Psoas muscle (tissue), 8 donors: ENCODE data around the gene HOXB4. TPM values are rescaled to one million over a fixed set of nuclear protein-coding genes. Genes with fewer than 3 reads are reported as not detected.

ENCODE experiments used
- ATAC-seq, 4 donors: fragments of 200-7000 bp; cut with Tn5 transposase; one replicate each; pipeline ENCODE4 v1.9.1; 2020; ENCODE audit warnings: moderate library complexity in 3 of 4, mild to moderate bottlenecking in 2 of 4
- DNase-seq, 2 donors: peaks; one replicate each; pipeline ENCODE4 v3.0.0-alpha.2; 2020
- H3K27ac ChIP-seq: fragments of 200-600 bp; one replicate; pipeline ENCODE4 v1.8.0; 2022
- H3K27me3 ChIP-seq, 3 donors: fragments of 200-600 bp in 1 of 3; one replicate each; pipeline versions ENCODE4 v1.6.1 to v1.8.0; 2013 to 2022; ENCODE audit warnings: low read length in 2 of 3, mild to moderate bottlenecking in 2 of 3, moderate library complexity in 1 of 3; ENCODE audit not compliant: insufficient read depth in 3 of 3
- H3K36me3 ChIP-seq, 2 donors: fragments of 200-600 bp in 1 of 2; one replicate each; pipeline versions ENCODE4 v1.6.1 to v1.8.0; 2013 to 2022; ENCODE audit warnings: low read depth in 1 of 2, mild to moderate bottlenecking in 1 of 2, moderate library complexity in 1 of 2; ENCODE audit not compliant: insufficient read depth in 1 of 2
- H3K4me1 ChIP-seq: fragments of 200-600 bp; one replicate; pipeline ENCODE4 v1.8.0; 2022
- H3K4me3 ChIP-seq: fragments of 200-600 bp; one replicate; pipeline ENCODE4 v1.8.0; 2022; ENCODE audit warnings: mild to moderate bottlenecking
- H3K9me3 ChIP-seq: fragments of 200-600 bp; one replicate; pipeline ENCODE4 v1.8.0; 2022
- CTCF ChIP-seq: fragments of 200-600 bp; IDR thresholded peaks from one replicate; pipeline ENCODE4 v1.8.0; 2022; ENCODE audit warnings: antibody characterized with exemption
- WGBS, 3 donors: extraction: QIAGEN DNeasy Blood & Tissue Kit; methylation state at CpG; one replicate each; pipeline versions ENCODE4 v1.1.6 to v1.1.7; 2013; 5-methylcytosine and 5-hydroxymethylcytosine counted together
- intact Hi-C, 2 donors: fragments of 100-400 bp; cut with DNase I; formaldehyde crosslinking; loops; one replicate each; pipeline versions ENCODE4 v1.11.0 to v1.14.2; 2022
- long read RNA-seq, 2 donors: library from polyadenylated mRNA; unstranded; transcript quantifications; one replicate each; pipeline ENCODE4 v2.0.0, GENCODE V29; 2021
- polyA plus RNA-seq, 3 donors: library from polyadenylated mRNA; stranded (reverse); fragments of 200-250 nt; gene quantifications; one replicate each; pipeline ENCODE4 v1.2.3, GENCODE V29; 2013
- total RNA-seq, 4 donors: library from RNA; stranded (reverse); fragmentation: NEBNext Ultra II Directional in 2 of 4; extraction: Animal tissue kit (Norgen Biotek cat#: 25700) in 2 of 4; gene quantifications; one replicate each; pipeline versions ENCODE4 v1.2.1 to v1.2.4, GENCODE V29; 2021 to 2023
- donor health status: healthy with polysubstance abuse.
- donor health status: DM: no; HTN: no; CAD: no; lungs with moderate emphysema.
- donor health status: Bipolar disorder and iron deficiency.
- donor health status: healthy.
- donor health status: DM: yes; HTN: yes; CAD: no.
- donor health status: DM: no; HTN: no; CAD: no.
- donor health status: DM: no; HTN: no; CAD: no.
- donor health status: DM: yes; HTN: yes; CAD: no.

The HOXB4 gene
- total RNA-seq (1 to 10 TPM in 2 of 4 donors, under 1 TPM in 2; 0.80 to 4.0 (median 1.3) TPM), polyA plus RNA-seq (under 1 TPM; 0.38 to 0.89 (median 0.55) TPM)
- long read RNA-seq, donor 1, result 0 reads
- long read RNA-seq, donor 2, result 0 reads

- WGBS, 3 donors, result 1 to 3% (median 2%) methylated on average over 34 to 56 of the region's 58 CpGs
- TF ChIP-seq CTCF, result no peak
- H3K27me3 ChIP-seq, result peaks cover 0 to 96% (median 33%) of the 10 kb centered on the region in 3 donors
- intact Hi-C loops, result no loop called here
- H3K4me3 ChIP-seq, result peak within 1 kb of the TSS; percentile 73
- ATAC-seq (peak; percentile 57 to 76 (median 60)), DNase-seq (peak; percentile 80 to 81)
- no peaks in the 10 kb centered on the region for H3K36me3 ChIP-seq
- no peaks in the 10 kb centered on the region for H3K9me3 ChIP-seq
- no peaks in the 10 kb centered on the region for H3K4me1 ChIP-seq
- H3K27ac ChIP-seq, result peak within 1 kb of the TSS; percentile 65
Measured at GRCh38 chr17:48577946-48578615, at the start of gene HOXB4. TSS of gene HOXB4 (minus strand) at chr17:48578350. CDS start at chr17:48578319, 31 bp downstream.

GRCh38 chr17:48627118-48627597 lies 49.0 kb upstream of the HOXB4 start:
- WGBS, 3 donors, result 28 to 31% (median 28%) methylated on average over 5 of the region's 5 CpGs
- H3K4me1 ChIP-seq, result peaks cover 20% of the 10 kb centered on the region
- DNase-seq (no peak), ATAC-seq (no peak)
- no peak overlapping the region for H3K27ac ChIP-seq
- TF ChIP-seq CTCF, result no peak
- H3K36me3 ChIP-seq, result no peaks in the 10 kb centered on the region
- intact Hi-C loops, result no loop called here
- no peaks in the 10 kb centered on the region for H3K9me3 ChIP-seq
- H3K4me3 ChIP-seq, result no peak overlapping the region
- H3K27me3 ChIP-seq, result peaks cover 0 to 99% (median 61%) of the 10 kb centered on the region in 3 donors

GRCh38 chr17:48626245-48627117 lies 48.3 kb upstream of the HOXB4 start, which contains the start of gene HOXB9:
TSS of gene HOXB9 (minus strand) at chr17:48626358. CDS start at chr17:48626269, 89 bp downstream.
- ATAC-seq (peak in 2 of 4 donors; percentile 10 to 38), DNase-seq (no peak)
- 1 to 2% (median 1%) methylated on average over 41 to 50 of the region's 50 CpGs for WGBS, 3 donors
- no peak for TF ChIP-seq CTCF
- H3K4me1 ChIP-seq, result peaks cover 20% of the 10 kb centered on the region
- intact Hi-C loops, result no loop called here
- H3K36me3 ChIP-seq, result no peaks in the 10 kb centered on the region
- no peaks in the 10 kb centered on the region for H3K9me3 ChIP-seq
- H3K27ac ChIP-seq, result no peak within 1 kb of the TSS
- H3K4me3 ChIP-seq, result peak within 1 kb of the TSS; percentile 62
- H3K27me3 ChIP-seq, result peaks cover 0 to 99% (median 62%) of the 10 kb centered on the region in 3 donors

- H3K36me3 ChIP-seq, result no peaks in the 10 kb centered on the region
- no peak for DNase-seq
- intact Hi-C loops, result no loop called here
- 0 to 1% (median 0%) methylated on average over 57 to 69 of the region's 69 CpGs for WGBS, 3 donors
- no peak overlapping the region for H3K27ac ChIP-seq
- TF ChIP-seq CTCF, result no peak
- peak overlapping the region; percentile 62 for H3K4me3 ChIP-seq
- ATAC-seq, result peak in 3 of 4 donors; percentile 53 to 65 (median 53)
- H3K4me1 ChIP-seq, result peaks cover 20% of the 10 kb centered on the region
- H3K27me3 ChIP-seq, result peaks cover 2 to 100% (median 57%) of the 10 kb centered on the region in 3 donors
- no peaks in the 10 kb centered on the region for H3K9me3 ChIP-seq
Measured at GRCh38 chr17:48625495-48626244, 47.5 kb upstream of the HOXB4 start.
